Activated T-helper 9 cell treated with anti-CD3 and anti-CD28 coated beads, Interleukin-2, amount 50 U/mL, for 16 hours (primary cell): Measurements from ENCODE around the gene CADPS2.

Experiments
- DNase-seq: peaks from one replicate; pipeline ENCODE4 v3.0.0-alpha.2; 2020; ENCODE audit warnings: low read depth

The CADPS2 gene

DNA sequence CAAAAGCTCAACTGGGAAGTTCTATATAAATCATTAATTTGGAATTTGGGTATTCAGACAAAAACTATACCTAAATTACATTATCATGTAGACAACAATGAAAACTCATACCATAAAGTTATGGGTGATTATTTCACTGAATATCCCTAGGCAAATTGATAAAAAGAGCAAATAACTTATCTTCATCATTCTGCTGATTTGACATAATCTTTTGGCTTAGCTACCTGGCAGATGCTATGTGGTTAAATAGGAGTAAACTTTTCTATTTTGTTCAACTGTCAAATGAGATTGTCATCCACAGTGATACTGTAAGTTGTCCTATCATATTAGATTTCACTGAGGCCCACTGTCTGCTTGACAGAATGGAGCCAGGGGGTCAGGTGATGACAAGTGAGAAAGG is 432.8 kb downstream of the CADPS2 start:
- DNase-seq: no peak

DNA sequence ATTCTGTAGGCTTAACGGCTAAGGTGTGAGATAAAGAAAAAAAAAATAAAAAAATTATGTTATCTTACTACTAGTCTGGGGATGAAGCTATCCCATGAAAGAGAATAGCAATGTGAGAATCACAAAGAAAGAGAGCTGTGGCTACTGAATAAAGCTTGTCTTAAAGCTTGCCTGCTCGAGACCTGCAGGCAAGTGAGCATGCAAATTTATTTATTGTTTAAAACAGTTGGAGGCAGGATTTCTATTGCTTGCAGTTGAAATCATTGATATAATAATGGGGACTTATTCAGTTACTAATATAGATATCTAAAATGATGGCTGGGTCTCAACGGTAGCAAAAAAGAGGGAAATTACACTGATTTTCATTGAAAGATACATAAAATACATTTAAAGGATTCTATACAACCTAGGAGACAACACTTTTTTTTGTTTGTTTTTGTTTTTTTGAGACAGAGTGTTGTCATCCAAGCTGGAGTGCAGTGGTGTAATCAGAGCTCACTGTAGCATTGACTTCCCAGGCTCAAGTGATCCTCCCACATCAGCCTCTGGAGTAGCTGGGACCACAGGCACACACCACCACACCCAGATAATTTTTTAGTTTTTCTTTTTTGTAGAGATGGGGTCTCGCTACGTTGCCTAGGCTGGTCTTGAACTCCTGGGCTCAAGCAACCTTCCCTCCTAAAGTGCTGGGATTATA is 437.2 kb downstream of the CADPS2 start:
- DNase-seq: no peak

DNA sequence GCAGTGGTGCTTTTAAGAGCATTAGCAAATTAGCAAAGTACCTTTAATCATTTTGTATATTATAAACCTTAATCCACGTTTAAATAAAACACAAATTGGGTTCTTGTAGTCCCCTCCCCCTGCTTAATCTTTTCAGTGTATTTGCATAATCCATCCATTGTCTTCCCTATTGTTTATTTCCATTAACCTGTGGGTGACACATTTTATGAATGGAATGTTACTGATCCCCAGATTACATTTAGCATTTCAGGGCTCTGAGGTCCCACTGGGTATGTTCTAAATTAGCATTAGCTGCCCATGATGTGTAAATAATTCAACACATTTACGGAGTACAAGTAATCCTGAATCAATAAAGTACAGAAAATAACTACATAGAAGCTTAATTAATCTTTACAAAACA is 443.3 kb downstream of the CADPS2 start:
- DNase-seq: no peak

DNA sequence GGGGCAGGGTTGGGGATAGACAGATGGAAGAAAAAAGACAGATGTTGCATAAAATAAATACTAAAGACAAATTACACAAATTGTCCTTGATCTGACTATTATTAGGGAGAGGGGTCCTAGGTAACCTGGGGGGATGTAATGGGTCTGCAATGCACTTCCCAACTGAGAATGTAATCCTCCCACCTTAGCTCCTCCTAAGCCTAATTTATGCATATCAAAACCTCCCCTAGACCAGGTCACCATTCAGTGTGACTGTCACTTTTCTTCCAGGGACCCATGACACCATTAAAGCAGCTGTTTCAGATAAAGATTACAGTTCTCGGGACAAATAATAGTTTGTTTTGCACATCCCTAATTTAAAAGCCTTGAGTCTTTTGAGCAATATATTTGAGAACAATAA is 447.8 kb downstream of the CADPS2 start:
- DNase-seq: no peak

DNA sequence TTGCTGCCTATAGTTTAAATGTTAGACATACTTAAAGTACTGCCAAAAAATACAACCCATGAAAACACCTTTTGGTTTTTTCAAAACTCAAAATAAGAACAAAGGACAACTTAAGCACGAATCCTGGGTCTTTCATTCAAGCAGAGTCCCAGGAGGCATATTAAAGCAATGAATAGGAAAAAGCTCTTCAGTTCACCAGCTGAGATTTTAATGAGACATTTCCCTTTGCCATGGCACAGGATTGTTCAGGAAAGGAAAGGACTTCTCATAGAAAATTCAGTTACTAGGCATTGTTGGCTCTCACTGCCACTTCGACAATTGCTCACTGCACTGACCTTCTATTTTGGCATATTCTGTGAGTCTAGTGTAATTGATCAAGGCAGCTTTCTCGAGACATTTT is 448.3 kb downstream of the CADPS2 start:
- DNase-seq: no peak

DNA sequence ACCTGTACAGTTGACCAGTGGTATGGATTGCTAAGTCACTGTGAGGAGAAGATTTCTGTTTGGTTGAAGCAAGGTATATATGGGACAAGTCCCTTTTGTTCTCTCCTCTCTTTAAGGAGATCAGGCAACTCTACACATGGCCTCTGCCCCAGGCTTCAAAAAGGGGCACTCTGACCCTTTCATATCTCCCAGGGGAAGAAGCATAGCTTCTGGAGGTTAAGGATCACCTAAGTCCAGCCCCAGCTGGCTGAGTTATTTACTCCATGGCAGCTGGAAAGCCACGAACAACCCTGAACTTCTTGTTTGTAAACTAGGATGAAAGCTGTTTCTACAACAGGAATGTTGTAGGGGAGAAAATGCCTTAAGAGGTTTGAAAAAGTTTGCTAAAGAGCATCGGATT is 452.5 kb downstream of the CADPS2 start:
- DNase-seq: no peak

DNA sequence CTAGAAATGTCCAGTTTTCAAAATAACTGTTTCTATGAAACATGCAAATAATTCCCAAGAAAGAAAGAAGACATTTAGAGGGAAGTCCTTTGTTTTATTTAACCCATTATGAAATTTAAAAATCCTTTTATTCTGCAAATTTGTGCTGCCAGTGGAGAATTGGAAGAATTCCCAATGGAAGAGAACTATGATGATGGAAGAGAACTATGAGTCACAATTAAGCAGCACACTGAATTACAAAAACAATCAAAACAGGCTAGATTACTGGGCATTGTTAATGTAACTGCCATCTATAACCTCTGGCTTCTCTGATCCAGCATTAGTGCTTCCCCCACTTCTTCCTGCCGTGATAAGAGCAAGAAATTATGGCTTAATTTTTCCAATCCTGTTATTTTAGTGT is 455.6 kb downstream of the CADPS2 start:
- DNase-seq: no peak

DNA sequence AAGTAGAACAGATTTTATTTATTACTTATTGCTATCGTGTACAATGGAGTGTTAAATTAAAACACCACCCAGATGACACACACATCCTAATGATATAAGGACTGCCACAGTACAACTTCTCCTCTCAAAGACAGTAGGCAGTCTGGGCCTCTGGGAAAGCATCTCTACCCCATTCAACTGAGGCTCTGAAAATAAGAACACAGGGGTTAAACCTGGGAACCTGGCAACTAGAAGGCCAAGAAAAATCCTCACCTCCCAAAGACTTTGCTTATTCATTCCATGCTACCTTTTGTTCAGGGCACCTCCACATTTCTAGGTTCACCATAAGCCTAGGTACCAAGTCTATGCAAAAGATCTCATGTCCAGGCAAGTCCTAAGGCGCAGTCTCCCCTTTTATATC is 456.3 kb downstream of the CADPS2 start:
- no peak for DNase-seq

DNA sequence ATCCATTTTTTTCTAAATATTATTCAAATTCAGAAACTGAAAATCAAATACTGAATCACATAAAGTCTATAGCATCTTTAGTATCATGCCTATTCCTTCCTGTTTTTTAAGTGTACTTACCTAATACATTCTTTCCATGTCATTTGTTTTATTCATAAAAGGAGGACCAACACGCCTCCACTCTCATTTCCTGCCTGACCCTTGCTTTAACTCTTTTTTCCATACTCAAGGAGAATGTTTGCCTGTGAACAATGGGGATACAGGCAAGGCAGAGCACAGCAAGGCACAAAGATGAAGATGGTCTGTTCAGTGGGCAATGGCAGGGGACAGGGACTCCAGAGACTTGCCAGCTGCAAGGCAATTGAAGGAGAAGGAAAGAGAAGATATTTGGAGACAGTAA is 460.5 kb downstream of the CADPS2 start:
- no peak for DNase-seq

DNA sequence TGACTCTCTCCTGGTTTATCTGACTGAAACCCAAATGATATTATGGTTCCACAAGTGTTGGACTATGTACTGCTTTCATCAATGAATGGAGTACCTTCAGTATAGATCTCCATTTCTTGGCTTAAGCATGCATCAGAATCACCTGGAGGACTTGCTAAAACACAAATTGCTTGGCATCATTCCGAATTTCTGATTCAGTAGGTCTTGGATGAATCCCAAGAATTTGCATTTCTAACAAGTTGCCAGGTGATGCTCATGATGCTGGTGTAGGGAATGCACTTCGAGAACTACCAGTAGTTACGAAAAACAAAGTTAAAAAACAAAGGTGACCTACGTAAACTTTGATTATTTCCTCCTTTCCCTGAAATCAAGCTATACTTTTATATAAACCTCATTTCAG is 462.7 kb downstream of the CADPS2 start:
- no peak for DNase-seq

DNA sequence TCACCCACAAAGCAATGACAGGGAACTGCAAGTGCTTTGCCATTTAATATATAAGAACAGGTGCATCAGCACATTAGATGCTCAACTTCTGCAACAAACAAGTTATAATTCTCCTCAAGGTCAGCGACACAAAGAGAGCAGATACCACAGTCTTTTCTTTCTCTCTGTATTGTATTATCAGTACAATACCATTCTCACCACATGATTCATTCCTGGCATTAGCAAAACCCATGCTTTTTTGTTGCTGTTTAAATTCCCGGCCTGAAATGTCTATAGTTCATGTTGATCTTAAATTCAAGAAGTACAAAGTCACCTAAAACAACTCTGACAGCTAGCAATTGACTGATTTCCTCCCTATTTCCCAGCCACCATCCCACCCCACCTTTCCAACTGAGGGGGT is 469.9 kb downstream of the CADPS2 start:
- no peak for DNase-seq

DNA sequence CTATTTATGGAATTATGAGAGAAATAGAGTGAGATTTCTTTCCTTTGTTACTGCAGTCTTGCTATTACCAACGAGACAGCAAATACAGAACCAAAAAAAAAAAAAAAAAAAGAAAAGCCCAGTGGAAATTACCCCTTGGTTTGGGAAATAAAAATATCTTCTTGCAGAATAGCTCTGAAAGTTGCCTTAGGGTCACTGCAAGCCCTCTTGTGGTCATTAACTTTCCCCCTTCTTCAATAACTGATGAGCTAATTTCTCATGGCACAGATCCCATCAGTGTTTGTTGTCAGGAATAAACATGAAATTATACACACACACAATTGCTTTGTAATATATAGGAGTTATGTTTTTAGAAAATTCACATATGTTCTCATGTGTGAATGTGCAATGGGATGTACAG is 470.8 kb downstream of the CADPS2 start:
- no peak for DNase-seq

DNA sequence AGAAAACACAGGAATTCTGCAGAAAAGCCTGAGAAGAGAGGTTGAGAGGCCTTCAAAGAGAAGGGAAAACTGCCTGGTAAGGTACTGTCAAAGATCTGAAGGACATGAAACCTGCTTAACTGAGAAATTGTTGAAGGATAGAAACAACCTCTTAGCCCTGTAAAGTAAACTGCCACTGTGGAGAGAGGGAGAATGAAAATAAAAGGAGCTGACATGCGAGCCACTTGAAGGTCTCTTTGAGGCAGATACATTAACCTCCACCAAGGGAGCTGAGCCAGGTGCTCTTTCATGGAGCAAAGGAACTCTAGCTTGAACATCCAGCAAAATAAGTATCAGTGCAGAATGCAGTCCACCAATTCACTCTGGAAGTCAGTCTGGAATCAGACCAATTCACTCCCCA is 472.9 kb downstream of the CADPS2 start:
- DNase-seq: no peak

DNA sequence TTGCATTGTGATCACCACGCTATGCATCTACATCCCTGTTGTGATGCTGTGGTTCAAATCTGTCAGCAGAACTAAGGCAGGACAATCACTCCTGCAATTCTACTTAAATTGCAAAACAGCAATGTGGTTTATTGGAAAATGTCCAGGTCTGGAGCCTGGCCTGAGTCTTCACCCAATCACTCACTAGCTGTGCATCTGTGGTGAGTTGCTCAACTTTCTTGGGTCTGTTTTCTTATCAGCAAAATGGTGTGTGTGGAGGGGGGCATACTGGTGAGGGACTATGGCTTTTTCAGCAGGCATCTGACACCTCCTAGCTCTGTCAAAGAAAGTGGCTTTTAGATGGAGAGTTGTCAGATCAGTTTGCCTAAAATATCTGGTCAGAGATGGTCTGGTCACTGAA is 473.4 kb downstream of the CADPS2 start:
- no peak for DNase-seq

DNA sequence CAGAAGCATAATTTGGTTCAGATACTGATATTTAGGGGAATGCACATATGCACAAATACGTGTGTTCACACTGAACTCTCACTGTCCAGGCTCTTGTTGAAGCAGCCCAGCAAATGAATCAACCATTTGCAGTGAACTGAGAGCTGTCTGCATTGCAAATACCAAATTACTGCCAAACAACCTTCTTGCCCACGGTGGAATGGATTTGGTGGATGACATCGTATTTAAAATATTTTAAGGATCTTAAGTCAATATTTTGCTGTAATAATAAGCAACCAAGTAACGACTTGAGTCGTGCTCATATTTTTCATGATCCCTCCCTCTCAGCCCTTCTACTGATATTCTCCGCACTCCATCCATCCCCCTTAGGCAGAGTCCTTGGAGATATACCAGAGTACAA is 473.8 kb downstream of the CADPS2 start:
- no peak for DNase-seq

DNA sequence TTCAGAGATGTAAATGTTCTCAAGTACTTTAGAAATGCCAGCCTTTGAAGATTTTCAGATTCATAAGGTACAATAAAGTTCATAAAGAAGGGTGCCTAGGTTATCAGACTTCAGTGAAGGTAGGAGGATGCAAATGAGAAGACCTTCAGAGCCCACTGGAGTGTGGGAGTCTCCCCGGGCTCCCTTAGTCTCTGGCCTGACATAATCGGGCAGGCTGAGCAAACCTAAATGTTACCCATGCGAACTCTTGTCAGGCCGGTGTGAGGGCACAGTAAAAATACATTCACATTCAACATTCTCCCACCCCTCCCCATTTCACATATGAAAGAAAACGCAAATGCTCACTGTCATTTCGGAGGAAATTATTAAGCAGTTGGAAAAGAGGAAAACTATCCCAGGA is 479.1 kb downstream of the CADPS2 start:
- DNase-seq: no peak

DNA sequence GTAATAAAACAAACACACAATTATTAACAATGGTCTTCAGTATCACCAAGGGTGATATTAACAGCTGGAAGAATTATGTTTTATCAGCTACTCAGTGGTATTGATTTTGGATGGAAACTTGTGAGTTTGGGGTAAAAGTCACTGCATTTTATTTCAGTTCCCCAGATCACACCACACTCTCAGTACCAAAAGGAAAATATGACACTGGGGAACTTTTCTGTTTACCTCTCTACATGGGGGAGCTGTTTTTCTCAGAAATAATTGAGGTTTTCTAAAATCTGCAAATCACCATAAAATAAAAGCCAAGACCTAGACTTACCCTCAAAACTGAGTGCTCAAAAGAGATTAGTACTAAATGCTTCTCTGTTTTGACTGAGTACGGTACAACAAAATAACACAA is 483.1 kb downstream of the CADPS2 start:
- DNase-seq: no peak

DNA sequence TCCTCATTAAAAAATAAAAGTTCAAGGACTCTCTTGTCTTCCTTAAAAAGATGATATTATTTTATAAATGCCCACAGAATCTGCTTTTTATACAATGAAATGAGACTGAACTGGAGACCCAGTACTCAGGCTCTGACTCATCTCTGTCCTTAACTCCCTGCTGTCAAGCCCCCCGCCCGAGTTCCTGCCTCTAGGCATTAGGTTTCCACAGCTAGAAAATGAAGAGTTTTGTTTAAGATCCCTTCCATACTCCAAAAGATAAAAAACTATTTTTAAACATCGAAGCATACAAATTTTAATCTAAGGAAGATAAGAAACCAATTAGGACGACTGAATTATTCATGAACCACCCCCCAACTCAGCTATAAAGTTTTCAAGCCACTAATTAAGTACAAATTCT is 484.0 kb downstream of the CADPS2 start:
- DNase-seq: no peak

DNA sequence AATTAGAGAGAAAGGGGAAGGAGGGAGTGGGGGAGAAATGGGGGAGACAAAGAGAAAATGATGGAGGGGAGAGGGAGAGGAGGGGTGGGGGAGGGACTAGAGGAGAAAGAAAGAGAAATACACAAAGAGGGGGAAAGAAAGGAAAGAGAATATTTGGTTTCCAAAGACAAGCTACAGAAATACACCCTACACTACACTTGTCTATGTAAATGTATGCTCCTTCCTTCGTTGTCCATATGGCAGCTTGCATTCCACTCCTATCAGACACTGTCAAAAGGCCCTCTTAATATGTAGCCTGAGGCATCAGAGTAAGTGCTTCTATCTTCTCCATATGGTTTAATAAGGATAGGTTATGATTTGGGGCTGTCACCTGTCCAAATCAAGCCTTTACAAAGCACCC is 488.9 kb downstream of the CADPS2 start:
- no peak for DNase-seq

DNA sequence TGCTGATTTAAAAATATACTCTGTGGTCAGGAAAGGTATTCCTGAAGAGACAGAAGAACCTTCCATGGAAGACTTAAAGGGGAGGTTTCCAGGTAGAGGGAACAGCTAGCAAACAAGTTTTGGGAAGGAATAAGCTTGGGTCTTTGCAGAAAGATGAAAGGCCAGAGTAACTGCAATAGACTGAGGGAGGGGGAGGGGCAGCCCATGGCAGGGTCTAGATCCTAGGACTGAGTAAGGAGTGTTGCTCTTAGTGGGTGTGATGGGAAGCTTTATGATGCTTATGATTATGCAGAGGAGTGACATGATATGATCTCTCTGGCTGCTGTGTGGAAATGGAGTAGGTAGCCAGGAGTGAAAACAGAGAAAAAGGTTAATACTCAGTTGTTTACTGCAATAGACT is 491.7 kb downstream of the CADPS2 start:
- DNase-seq: no peak

DNA sequence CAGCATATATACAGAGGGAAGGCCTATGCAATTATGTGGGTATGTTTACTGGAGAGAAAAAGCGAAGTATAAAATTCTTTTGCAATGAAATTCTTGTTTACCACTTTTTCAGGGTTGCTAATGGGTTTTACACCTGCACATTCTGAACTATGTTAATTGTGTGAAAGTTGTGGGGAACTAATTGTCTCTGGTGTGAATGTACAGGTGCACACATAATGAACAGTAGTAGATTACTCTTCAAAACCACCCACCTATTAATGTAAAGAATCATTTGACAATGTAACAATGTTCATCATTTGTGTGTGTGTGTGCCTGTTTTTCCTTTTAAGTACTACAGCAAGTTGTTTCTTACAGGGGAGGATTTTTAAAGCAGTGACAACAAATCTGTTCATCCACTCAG is 501.7 kb downstream of the CADPS2 start:
- no peak for DNase-seq

DNA sequence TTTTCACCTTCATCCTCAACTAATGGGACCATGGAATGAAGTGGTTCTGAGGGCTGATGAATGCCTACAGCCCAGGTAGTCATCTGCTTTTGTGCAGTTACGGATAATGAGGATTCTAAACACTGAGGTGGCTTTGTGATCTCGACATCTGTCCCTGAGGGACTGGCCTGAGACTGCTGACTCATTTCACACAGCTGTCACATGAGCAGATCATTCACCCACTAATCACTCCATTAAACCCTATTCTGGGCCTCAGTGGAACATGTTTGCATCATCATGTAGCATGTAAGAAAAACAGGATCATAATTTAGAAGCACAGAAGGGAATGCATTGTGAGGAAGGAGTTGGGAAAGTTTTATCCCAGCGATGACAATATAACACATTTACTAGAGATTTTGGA is 502.3 kb downstream of the CADPS2 start:
- DNase-seq: no peak

DNA sequence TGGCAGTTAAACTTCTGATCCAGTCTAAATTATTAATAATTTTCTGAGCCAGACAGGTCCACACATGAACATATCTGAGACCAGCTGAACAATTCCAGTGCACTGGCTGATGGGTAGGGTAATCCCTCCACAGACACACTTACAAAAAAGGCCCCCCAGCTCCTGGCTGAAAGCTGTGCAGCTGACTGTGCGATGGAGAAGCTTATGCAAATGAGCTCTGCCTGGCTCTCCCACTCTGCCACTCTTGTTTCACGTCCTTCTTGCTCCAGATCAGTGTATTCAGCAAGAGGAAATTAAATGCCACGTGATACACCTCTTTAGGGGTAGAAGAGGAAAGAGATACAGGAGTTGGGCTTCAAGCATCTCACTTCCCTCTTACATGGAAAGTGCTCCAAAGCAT is 505.3 kb downstream of the CADPS2 start:
- DNase-seq: no peak

DNA sequence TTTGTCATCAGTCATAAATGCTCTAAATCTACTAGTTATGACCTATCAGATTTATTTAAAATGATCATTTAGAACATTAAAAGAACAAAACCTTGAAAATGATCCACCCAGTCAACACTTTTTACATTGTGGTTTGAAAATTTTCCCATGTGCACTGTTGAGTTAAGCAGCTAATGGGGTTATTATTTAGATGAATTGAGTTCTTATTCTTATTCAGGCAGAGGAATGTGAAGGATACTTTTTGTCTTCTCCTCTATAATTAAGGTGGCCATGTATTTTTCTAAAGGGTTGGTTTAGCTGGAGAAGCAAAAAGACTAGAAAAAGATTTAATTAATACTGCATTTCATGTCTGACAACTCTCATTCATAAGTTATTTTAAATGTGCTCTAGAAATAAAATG is 506.8 kb downstream of the CADPS2 start:
- no peak for DNase-seq

DNA sequence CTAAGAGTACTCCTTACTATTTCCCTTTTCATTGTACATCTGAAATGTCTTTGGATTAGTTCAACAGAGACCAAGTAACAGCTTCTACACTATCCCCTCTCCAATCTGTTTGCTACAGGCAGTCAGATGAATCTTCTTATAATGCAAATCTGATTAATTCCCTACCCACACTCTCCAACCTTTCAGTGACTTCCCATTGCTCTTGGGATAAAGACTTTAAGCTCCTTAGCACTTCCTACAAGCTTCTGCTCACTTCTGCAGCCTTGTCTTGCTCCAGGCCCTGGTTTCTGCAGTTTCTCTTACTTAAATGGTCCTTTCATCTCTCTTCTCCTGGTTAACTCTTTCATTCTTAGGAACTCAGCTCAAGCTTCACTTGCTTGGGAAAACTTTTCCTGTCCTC is 516.5 kb downstream of the CADPS2 start:
- DNase-seq: no peak
